Psoas muscle (tissue), 8 donors: ENCODE measurements around the gene CFAP300. TPM values are rescaled to one million over a fixed set of nuclear protein-coding genes. Genes with fewer than 3 reads are reported as not detected.

Experiments used
- ATAC-seq, 4 donors: fragments of 200-7000 bp; cut with Tn5 transposase; one replicate each; pipeline ENCODE4 v1.9.1; 2020; ENCODE audit warnings: moderate library complexity in 3 of 4, mild to moderate bottlenecking in 2 of 4
- DNase-seq, 2 donors: peaks; one replicate each; pipeline ENCODE4 v3.0.0-alpha.2; 2020
- H3K27ac ChIP-seq: fragments of 200-600 bp; one replicate; pipeline ENCODE4 v1.8.0; 2022
- H3K27me3 ChIP-seq, 3 donors: fragments of 200-600 bp in 1 of 3; one replicate each; pipeline versions ENCODE4 v1.6.1 to v1.8.0; 2013 to 2022; ENCODE audit warnings: low read length in 2 of 3, mild to moderate bottlenecking in 2 of 3, moderate library complexity in 1 of 3; ENCODE audit not compliant: insufficient read depth in 3 of 3
- H3K36me3 ChIP-seq, 2 donors: fragments of 200-600 bp in 1 of 2; one replicate each; pipeline versions ENCODE4 v1.6.1 to v1.8.0; 2013 to 2022; ENCODE audit warnings: low read depth in 1 of 2, mild to moderate bottlenecking in 1 of 2, moderate library complexity in 1 of 2; ENCODE audit not compliant: insufficient read depth in 1 of 2
- H3K4me1 ChIP-seq: fragments of 200-600 bp; one replicate; pipeline ENCODE4 v1.8.0; 2022
- H3K4me3 ChIP-seq: fragments of 200-600 bp; one replicate; pipeline ENCODE4 v1.8.0; 2022; ENCODE audit warnings: mild to moderate bottlenecking
- H3K9me3 ChIP-seq: fragments of 200-600 bp; one replicate; pipeline ENCODE4 v1.8.0; 2022
- WGBS, 3 donors: extraction: QIAGEN DNeasy Blood & Tissue Kit; methylation state at CpG; one replicate each; pipeline versions ENCODE4 v1.1.6 to v1.1.7; 2013; 5-methylcytosine and 5-hydroxymethylcytosine counted together
- intact Hi-C, 2 donors: fragments of 100-400 bp; cut with DNase I; formaldehyde crosslinking; loops; one replicate each; pipeline versions ENCODE4 v1.11.0 to v1.14.2; 2022
- polyA plus RNA-seq, 3 donors: library from polyadenylated mRNA; stranded (reverse); fragments of 200-250 nt; gene quantifications; one replicate each; pipeline ENCODE4 v1.2.3, GENCODE V29; 2013
- total RNA-seq, 4 donors: library from RNA; stranded (reverse); fragmentation: NEBNext Ultra II Directional in 2 of 4; extraction: Animal tissue kit (Norgen Biotek cat#: 25700) in 2 of 4; gene quantifications; one replicate each; pipeline versions ENCODE4 v1.2.1 to v1.2.4, GENCODE V29; 2021 to 2023
- TF ChIP-seq, protein P1 (sequence below): fragments of 200-600 bp; IDR thresholded peaks from one replicate; pipeline ENCODE4 v1.8.0; 2022; ENCODE audit warnings: antibody characterized with exemption
- donor health status: healthy with polysubstance abuse.
- donor health status: DM: no; HTN: no; CAD: no; lungs with moderate emphysema.
- donor health status: Bipolar disorder and iron deficiency.
- donor health status: healthy.
- donor health status: DM: yes; HTN: yes; CAD: no.
- donor health status: DM: no; HTN: no; CAD: no.
- donor health status: DM: no; HTN: no; CAD: no.
- donor health status: DM: yes; HTN: yes; CAD: no.

CFAP300 gene
- total and polyA plus RNA-seq, 7 donors = 0.11 to 0.86 (median 0.22) TPM; not detected in 2

DNA sequence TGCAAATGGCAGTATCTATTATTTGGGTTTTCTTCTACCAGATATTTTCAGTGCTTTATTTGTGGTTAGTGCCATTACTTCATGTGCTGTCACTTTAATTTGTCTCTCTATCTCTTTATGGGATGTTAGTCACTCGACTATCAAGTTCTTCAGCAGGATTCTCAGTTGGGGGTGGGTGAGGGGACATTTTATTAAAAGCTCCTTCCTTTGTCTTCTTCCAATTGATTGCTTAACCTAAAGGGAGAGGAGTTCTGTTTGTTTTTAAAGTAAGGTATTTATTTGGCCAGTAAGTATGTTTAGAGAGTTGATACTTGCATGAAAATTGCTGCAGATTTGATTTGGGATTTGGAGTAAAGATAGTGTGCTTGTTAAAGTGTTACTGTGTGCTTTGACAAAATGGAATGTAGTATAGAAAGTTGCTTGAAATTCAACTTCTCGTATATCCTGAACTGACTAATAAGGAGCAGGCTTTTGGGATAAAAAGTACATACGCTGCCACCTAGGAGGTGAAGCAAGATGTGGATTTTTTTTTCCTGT is 73.3 kb downstream of the CFAP300 start:
- no peak for DNase-seq
- TF ChIP-seq, protein P1, sequence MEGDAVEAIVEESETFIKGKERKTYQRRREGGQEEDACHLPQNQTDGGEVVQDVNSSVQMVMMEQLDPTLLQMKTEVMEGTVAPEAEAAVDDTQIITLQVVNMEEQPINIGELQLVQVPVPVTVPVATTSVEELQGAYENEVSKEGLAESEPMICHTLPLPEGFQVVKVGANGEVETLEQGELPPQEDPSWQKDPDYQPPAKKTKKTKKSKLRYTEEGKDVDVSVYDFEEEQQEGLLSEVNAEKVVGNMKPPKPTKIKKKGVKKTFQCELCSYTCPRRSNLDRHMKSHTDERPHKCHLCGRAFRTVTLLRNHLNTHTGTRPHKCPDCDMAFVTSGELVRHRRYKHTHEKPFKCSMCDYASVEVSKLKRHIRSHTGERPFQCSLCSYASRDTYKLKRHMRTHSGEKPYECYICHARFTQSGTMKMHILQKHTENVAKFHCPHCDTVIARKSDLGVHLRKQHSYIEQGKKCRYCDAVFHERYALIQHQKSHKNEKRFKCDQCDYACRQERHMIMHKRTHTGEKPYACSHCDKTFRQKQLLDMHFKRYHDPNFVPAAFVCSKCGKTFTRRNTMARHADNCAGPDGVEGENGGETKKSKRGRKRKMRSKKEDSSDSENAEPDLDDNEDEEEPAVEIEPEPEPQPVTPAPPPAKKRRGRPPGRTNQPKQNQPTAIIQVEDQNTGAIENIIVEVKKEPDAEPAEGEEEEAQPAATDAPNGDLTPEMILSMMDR = no peak
- 60 to 66% (median 61%) methylated on average over 3 of the region's 3 CpGs for WGBS, 3 donors
- Histone ChIP-seq H3K27ac (peak overlapping the region; percentile 61), H3K4me1 (peaks cover 61% of the 10 kb centered on the region), H3K9me3 (peaks cover 4% of the 10 kb centered on the region), H3K4me3 (peak overlapping the region; percentile 36), H3K36me3 (no peaks in the 10 kb centered on the region), H3K27me3 (no peaks in the 10 kb centered on the region)
- peak; percentile 65 to 87 (median 78) for ATAC-seq
- intact Hi-C loops = no loop called here

DNA sequence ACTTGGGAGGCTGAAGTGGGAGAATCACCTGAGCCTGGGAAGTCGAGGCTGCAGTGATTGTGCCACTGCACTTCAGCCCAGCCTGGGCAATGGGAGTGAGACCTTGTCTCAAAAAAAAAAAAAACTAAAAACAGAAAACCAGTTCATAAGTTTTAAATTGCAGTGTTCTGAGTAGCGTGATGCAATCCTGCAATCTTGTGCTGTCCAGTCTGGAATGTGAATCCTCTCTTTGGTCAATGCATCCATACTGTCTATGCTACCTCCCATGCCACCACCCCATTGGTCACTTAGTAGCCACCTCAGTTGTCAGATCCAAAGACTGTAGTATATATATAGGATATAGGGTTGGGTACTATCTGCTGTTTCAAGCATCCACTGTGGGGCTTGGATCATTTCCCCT is 74.1 kb downstream of the CFAP300 start:
- no peaks in the 10 kb centered on the region for H3K36me3 ChIP-seq
- peaks cover 4% of the 10 kb centered on the region for H3K9me3 ChIP-seq
- H3K27ac ChIP-seq = no peak overlapping the region
- H3K4me3 ChIP-seq = no peak overlapping the region
- DNase-seq = no peak
- 92 to 98% (median 93%) methylated on average over 2 of the region's 2 CpGs for WGBS, 3 donors
- intact Hi-C loops = no loop called here
- ATAC-seq = peak in 1 of 4 donors; percentile 26
- peaks cover 65% of the 10 kb centered on the region for H3K4me1 ChIP-seq
- no peaks in the 10 kb centered on the region for H3K27me3 ChIP-seq
- TF ChIP-seq, protein P1 = no peak

Other genes starting within 250 kb of the CFAP300 start
- 1 to 10 TPM in 1 of 4 donors, under 1 TPM in 3; 0.46 to 1.2 (median 0.52) TPM for gene CEP126, start 132.4 kb upstream of the CFAP300 start, total RNA-seq
- gene CEP126, start 132.4 kb upstream of the CFAP300 start, polyA plus RNA-seq = under 1 TPM; 0.12 to 0.34 (median 0.21) TPM
- gene ANGPTL5, start 130.9 kb upstream of the CFAP300 start, total RNA-seq = under 1 TPM in 3 of 4 donors, not detected in 1; 0.12 to 0.21 (median 0.15) TPM
- under 1 TPM; 0.03 to 0.17 (median 0.16) TPM for gene ANGPTL5, start 130.9 kb upstream of the CFAP300 start, polyA plus RNA-seq
- 100 to 1,000 TPM in 2 of 4 donors, 10 to 100 TPM in 2; 28.6 to 124 (median 82.3) TPM for gene YAP1, start 63.0 kb downstream of the CFAP300 start, total RNA-seq
- gene YAP1, start 63.0 kb downstream of the CFAP300 start, polyA plus RNA-seq = 10 to 100 TPM; 11.5 to 42.3 (median 32.1) TPM